HFF-Myc (cell line): Measurements from ENCODE around the gene REEP1.

Experiments
- DNase-seq: peaks from one replicate; pipeline ENCODE4 v3.0.0-alpha.2; 2011; ENCODE audit warnings: low read depth; ENCODE audit errors: extremely low read depth
- H3K4me3 ChIP-seq: replicated peaks from 2 replicates; pipeline ENCODE4 v1.5.1; 2011; ENCODE audit warnings: low read depth, mild to moderate bottlenecking, control low read depth, low read length
- TF ChIP-seq, protein P1 (sequence below): IDR thresholded peaks from 2 replicates; pipeline ENCODE4 v1.5.1; 2012; ENCODE audit warnings: mild to moderate bottlenecking, low read depth, low read length, control low read depth; ENCODE audit errors: missing control alignments

REEP1 gene

GRCh38 chr2:86186431-86186830 lies 151.0 kb downstream of the REEP1 start:
- no peak overlapping the region for H3K4me3 ChIP-seq
- DNase-seq, result no peak
- TF ChIP-seq, protein P1, sequence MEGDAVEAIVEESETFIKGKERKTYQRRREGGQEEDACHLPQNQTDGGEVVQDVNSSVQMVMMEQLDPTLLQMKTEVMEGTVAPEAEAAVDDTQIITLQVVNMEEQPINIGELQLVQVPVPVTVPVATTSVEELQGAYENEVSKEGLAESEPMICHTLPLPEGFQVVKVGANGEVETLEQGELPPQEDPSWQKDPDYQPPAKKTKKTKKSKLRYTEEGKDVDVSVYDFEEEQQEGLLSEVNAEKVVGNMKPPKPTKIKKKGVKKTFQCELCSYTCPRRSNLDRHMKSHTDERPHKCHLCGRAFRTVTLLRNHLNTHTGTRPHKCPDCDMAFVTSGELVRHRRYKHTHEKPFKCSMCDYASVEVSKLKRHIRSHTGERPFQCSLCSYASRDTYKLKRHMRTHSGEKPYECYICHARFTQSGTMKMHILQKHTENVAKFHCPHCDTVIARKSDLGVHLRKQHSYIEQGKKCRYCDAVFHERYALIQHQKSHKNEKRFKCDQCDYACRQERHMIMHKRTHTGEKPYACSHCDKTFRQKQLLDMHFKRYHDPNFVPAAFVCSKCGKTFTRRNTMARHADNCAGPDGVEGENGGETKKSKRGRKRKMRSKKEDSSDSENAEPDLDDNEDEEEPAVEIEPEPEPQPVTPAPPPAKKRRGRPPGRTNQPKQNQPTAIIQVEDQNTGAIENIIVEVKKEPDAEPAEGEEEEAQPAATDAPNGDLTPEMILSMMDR, result no peak

DNA sequence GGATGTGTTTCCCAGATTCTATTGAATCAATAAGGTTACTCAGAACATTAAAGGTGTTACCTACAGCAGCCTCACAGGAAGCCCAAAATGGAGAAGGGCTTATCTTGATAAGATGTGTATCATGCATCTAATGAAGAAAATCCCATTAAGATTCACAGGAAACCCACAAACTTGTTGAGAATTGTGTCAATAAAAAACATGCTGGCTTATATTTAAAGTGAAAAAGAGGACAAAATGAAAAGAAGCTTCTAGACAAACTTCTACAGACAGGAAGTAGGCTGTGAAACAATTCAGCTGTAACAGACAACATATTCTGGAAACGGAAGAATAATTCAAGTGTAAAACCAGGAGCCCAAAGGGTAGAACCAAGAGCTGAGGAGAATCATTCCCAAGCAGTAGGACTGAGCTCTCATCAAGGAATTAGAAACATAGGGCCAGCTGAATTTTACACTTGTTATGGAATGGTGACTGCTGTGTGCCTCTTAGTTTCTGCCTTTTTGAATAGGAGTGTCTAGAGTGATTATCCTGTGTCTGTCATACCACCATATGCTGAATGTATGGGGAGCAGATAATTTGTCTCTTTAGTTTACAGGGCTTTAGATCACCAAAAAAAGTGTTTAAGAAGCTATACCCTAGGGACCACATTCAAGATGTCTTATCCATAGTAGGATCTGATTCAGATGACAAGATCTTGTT lies 151.8 kb downstream of the REEP1 start:
- no peak overlapping the region for H3K4me3 ChIP-seq
- TF ChIP-seq, protein P1, result no peak
- DNase-seq, result no peak

- TF ChIP-seq, protein P1, result no peak
- DNase-seq, result no peak
- no peak overlapping the region for H3K4me3 ChIP-seq
Observed at GRCh38 chr2:86176597-86176996, 160.8 kb downstream of the REEP1 start.

DNA sequence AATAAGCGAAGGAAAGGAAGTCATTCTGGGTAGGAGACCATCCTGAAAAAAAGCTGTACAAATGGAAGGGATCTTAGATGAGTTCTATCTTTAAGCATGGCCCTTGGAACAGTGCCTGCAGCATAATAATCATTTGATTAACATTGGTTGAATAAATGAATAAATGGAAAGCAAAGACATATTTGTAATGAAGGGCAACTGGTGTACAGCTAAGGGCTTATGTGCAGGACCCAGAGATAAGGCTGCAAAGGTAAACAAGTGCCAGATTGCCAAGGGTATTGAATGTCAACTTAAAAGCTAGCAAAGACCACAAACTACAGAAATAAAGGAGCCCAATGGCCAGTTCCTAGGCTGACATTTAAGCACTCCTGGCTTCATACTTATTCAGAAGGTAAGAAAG lies 161.6 kb downstream of the REEP1 start:
- no peak for DNase-seq
- TF ChIP-seq, protein P1, result no peak
- no peak overlapping the region for H3K4me3 ChIP-seq

DNA sequence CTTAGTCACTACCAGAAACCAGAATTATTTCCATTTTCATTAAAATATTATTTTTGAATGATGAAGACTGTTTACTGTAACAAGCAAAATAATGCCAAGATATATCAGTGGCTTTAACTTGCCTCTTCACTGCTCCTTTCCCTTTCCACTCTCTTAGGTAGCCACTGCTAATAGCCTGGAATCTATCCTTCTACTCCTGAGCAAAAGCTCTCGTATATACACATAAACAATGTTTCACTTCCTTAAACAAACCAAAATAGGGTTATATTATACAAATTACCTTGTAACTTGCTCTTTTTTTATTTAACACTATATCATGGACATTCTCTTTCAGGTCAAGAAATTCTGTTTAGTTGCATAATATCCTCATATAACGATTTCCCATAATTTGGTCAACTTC lies 163.0 kb downstream of the REEP1 start:
- DNase-seq, result no peak
- no peak overlapping the region for H3K4me3 ChIP-seq
- TF ChIP-seq, protein P1, result no peak

GRCh38 chr2:86172610-86173009 lies 164.8 kb downstream of the REEP1 start:
- DNase-seq, result no peak
- TF ChIP-seq, protein P1, result no peak
- H3K4me3 ChIP-seq, result no peak overlapping the region

- H3K4me3 ChIP-seq, result no peak overlapping the region
- DNase-seq, result no peak
- TF ChIP-seq, protein P1, result no peak
Observed at GRCh38 chr2:86171295-86171694, 166.1 kb downstream of the REEP1 start.
